ENCODE measurements around the gene ZDHHC8. TPM values are rescaled to one million over a fixed set of nuclear protein-coding genes. Genes with fewer than 3 reads are reported as not detected.

ZDHHC8 gene
- total and polyA plus RNA-seq, 10 donors: 12.7 to 71.5 (median 33.6) TPM

- peaks cover 3 to 100% (median 89%) of the 10 kb centered on the region in 6 donors for H3K36me3 ChIP-seq
- peak overlapping the region in 2 of 8 donors; percentile 56 to 70 for H3K27ac ChIP-seq
- DNase-seq: peak; percentile 30
- peaks cover 0 to 8% (median 2%) of the 10 kb centered on the region in 8 donors for H3K9me3 ChIP-seq
- H3K4me3 ChIP-seq: no peak overlapping the region
- 90 to 96% (median 92%) methylated on average over 12 to 13 of the region's 13 CpGs for whole genome bisulfite sequencing, 5 donors
- intact Hi-C loops (cut with DNase I; ENCODE audit: low total_unique reads): no loop called here
- H3K27me3 ChIP-seq (replicated peaks in 1 of 7): no peaks in the 10 kb centered on the region
- H3K4me1 ChIP-seq: peaks cover 0 to 43% (median 22%) of the 10 kb centered on the region in 6 donors
- TF ChIP-seq POLR2A (IDR thresholded peaks at IDR 0.05): no peak
- TF ChIP-seq CTCF (IDR thresholded peaks at IDR 0.05 in 8 of 11, conservative IDR thresholded peaks at IDR 0.05 in 3 of 11): no peak
- no peak for TF ChIP-seq POLR2AphosphoS5 (IDR thresholded peaks at IDR 0.05)
These were observed 38.0 kb upstream of the ZDHHC8 start for GRCh38 chr22:20093418-20094196.

GRCh38 chr22:20094197-20094807 is 37.3 kb upstream of the ZDHHC8 start:
- H3K36me3 ChIP-seq: peaks cover 3 to 100% (median 91%) of the 10 kb centered on the region in 6 donors
- peaks cover 0 to 8% (median 2%) of the 10 kb centered on the region in 8 donors for H3K9me3 ChIP-seq
- no peak overlapping the region for H3K27ac ChIP-seq
- TF ChIP-seq CTCF (IDR thresholded peaks at IDR 0.05 in 8 of 11, conservative IDR thresholded peaks at IDR 0.05 in 3 of 11) (no peak), POLR2AphosphoS5 (IDR thresholded peaks at IDR 0.05) (no peak), POLR2A (IDR thresholded peaks at IDR 0.05) (no peak)
- no peaks in the 10 kb centered on the region for H3K27me3 ChIP-seq (replicated peaks in 1 of 7)
- no peak overlapping the region for H3K4me3 ChIP-seq
- DNase-seq: peak; percentile 64
- intact Hi-C loops (cut with DNase I; ENCODE audit: low total_unique reads): no loop called here
- WGBS, 5 donors: 94 to 97% (median 96%) methylated on average over 14 to 15 of the region's 15 CpGs
- H3K4me1 ChIP-seq: peaks cover 0 to 45% (median 24%) of the 10 kb centered on the region in 6 donors

- Histone ChIP-seq H3K36me3 (peaks cover 0 to 100% (median 90%) of the 10 kb centered on the region in 6 donors), H3K27me3 (replicated peaks in 1 of 7) (no peaks in the 10 kb centered on the region), H3K9me3 (peaks cover 0 to 8% (median 2%) of the 10 kb centered on the region in 8 donors), H3K4me1 (peaks cover 0 to 48% (median 26%) of the 10 kb centered on the region in 6 donors), H3K4me3 (no peak overlapping the region), H3K27ac (no peak overlapping the region)
- DNase-seq: no peak
- 85 to 95% (median 88%) methylated on average over 4 of the region's 4 CpGs for WGBS, 5 donors
- TF ChIP-seq POLR2A (IDR thresholded peaks at IDR 0.05) (no peak), CTCF (IDR thresholded peaks at IDR 0.05 in 8 of 11, conservative IDR thresholded peaks at IDR 0.05 in 3 of 11) (no peak), POLR2AphosphoS5 (IDR thresholded peaks at IDR 0.05) (no peak)
- intact Hi-C loops (cut with DNase I; ENCODE audit: low total_unique reads): no loop called here
These were observed 36.1 kb upstream of the ZDHHC8 start for GRCh38 chr22:20095521-20095920.
